Stimulated activated effector memory CD8-positive, alpha-beta T cell treated with anti-CD3 and anti-CD28 coated beads, Interleukin-12 subunit alpha, Interleukin-12 subunit beta, amount 100 ng/mL, for 72 hours (primary cell): Measurements from ENCODE around the gene RBFOX1.

Experiments used
- ATAC-seq: fragments of 150-1000 bp; cut with Tn5 transposase; 2 replicates; pipeline ENCODE4 v1.10.0; 2021
- DNase-seq, 2 donors: peaks; one replicate each; pipeline ENCODE4 v3.0.0; 2021 to 2022; ENCODE audit warnings: low spot score in 2 of 2
- H3K27ac Mint-ChIP-seq: one replicate; pipeline ENCODE4 v1.8.0; 2022; ENCODE audit warnings: mild to moderate bottlenecking, mixed read lengths
- H3K36me3 Mint-ChIP-seq: one replicate; pipeline ENCODE4 v1.8.0; 2022; ENCODE audit warnings: mild to moderate bottlenecking, mixed read lengths
- H3K4me1 Mint-ChIP-seq: one replicate; pipeline ENCODE4 v1.8.0; 2022; ENCODE audit warnings: mixed read lengths
- H3K4me3 Mint-ChIP-seq: one replicate; pipeline ENCODE4 v1.8.0; 2022; ENCODE audit warnings: mild to moderate bottlenecking, mixed read lengths
- H3K9me3 Mint-ChIP-seq: one replicate; pipeline ENCODE4 v1.8.0; 2022; ENCODE audit warnings: mixed read lengths

RBFOX1 gene

DNA sequence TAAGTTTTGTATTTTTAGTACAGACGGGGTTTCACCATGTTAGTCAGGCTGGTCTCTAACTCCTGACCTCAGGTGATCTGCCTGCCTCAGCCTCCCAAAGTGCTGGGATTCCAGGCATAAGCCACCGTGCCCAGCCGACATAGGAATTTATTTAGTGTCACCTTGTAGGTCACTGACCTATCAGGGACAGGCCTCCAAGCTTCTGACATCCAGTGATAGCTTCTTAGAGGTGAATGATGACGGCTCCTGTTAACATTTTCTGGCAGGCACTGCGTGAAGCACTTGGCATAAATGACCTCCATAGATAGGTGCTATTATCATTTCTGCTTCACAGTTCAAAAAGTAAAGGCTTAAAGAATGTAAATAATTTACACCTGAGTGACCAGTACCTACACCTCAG, 71.6 kb downstream of the RBFOX1 start:
- H3K9me3 Mint-ChIP-seq, result peaks cover 4% of the 10 kb centered on the region
- H3K27ac Mint-ChIP-seq, result no peak overlapping the region
- no peaks in the 10 kb centered on the region for H3K4me1 Mint-ChIP-seq
- no peak for ATAC-seq
- DNase-seq, result no peak
- no peak overlapping the region for H3K4me3 Mint-ChIP-seq
- no peaks in the 10 kb centered on the region for H3K36me3 Mint-ChIP-seq

DNA sequence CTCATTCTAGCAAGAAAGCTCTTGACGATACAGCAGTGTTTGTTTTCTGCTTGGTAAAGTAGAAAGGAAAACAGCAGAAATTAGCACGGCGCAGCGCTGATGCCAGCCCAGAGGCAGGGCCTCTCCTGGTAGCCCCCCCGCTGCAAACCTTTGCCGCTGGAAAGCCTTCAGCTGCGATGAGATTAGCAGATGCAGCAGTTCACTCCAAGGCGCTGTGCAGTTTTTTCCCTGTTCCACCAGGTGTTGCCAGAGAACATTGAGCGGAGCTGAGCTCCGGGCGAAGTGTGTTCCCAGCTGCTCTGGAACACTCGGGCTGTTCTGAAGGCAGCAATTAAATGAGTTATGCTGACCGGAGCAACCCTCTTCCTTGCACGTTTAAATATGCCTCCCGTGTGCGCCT, 72.5 kb downstream of the RBFOX1 start:
- Mint-ChIP-seq H3K4me1 (no peaks in the 10 kb centered on the region), H3K4me3 (no peak overlapping the region), H3K36me3 (no peaks in the 10 kb centered on the region), H3K27ac (no peak overlapping the region), H3K9me3 (peaks cover 4% of the 10 kb centered on the region)
- DNase-seq (no peak), ATAC-seq (no peak)

DNA sequence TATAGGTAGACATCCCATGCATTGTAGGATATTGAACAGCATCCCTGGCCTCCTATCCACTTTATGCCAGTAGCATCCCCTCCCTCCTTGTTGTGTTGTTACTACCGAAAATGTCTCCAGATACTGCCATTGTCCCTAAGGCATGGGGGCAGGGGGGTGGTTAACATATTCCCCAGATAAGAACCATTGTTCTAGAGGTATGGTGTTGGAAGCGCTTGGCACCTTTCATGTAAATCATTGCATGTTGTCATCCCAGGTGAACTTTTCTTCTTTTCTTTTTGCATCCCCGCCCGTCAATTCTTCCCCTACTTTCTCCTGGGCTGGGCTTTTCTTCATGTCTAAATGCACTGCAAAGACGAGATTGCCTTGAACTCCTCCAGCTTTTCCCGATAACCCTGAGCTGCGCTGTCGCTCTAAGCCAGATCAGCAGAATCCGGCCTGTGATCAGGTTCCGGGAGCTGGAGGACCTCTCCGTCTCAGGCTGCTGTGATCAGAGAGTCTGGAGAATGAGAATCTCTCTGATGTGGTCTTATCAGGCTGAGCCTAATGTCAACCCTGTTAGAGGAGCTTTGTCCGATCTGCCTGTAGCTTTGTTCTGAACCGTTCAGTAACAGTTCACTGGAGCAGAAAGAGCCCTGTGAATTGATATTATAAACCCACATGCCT, 76.2 kb downstream of the RBFOX1 start:
- H3K4me1 Mint-ChIP-seq, result no peaks in the 10 kb centered on the region
- no peak for ATAC-seq

DNA sequence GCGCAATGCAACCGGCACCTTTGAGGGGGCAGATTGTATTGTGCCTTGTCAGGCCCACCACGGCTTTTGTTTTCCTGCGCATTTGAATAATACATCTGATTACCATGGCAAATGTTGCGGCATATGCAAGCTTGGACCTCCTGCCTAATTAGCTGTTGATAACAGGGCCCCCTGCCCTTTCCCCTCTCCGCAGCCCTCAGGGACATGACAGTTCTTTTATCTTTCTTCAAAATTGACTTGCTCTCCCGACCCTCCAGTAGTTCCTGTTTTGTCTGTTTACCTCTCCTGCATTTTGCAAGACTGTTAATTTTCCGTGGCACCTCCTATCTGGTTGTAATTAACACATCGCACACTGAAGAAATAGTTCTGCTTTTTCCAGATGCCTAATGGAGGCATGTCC, 86.8 kb downstream of the RBFOX1 start:
- Mint-ChIP-seq H3K27ac (no peak overlapping the region), H3K9me3 (peaks cover 22% of the 10 kb centered on the region), H3K4me1 (no peaks in the 10 kb centered on the region), H3K4me3 (no peak overlapping the region), H3K36me3 (no peaks in the 10 kb centered on the region)
- ATAC-seq, result no peak
- no peak for DNase-seq

More for the DNA sequence above, 76.2 kb downstream of the RBFOX1 start:
- Mint-ChIP-seq H3K4me3 (no peak overlapping the region), H3K9me3 (peaks cover 6% of the 10 kb centered on the region), H3K36me3 (no peaks in the 10 kb centered on the region), H3K27ac (no peak overlapping the region)
- no peak for DNase-seq

DNA sequence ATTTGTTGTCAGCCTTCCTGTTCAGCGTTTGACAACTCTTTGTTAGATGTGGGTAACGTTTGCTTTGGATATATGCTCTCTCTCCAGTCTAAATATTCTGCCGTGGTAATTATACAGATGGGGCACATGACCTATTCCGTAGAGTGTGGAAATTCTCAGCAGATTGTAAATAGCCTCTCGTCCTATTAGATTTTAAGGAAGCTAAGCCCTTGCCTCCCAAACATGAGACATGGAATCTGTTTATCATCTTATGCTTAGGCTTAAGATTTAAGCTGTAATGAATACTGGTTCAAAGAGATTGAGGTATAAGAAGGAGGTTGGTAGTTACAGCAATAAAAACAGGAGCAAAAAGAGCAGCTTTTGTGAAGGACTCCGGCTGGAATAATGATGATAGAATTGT, 87.4 kb downstream of the RBFOX1 start:
- Mint-ChIP-seq H3K27ac (no peak overlapping the region), H3K9me3 (peaks cover 22% of the 10 kb centered on the region), H3K4me1 (no peaks in the 10 kb centered on the region), H3K36me3 (no peaks in the 10 kb centered on the region), H3K4me3 (no peak overlapping the region)
- DNase-seq (no peak), ATAC-seq (no peak)

DNA sequence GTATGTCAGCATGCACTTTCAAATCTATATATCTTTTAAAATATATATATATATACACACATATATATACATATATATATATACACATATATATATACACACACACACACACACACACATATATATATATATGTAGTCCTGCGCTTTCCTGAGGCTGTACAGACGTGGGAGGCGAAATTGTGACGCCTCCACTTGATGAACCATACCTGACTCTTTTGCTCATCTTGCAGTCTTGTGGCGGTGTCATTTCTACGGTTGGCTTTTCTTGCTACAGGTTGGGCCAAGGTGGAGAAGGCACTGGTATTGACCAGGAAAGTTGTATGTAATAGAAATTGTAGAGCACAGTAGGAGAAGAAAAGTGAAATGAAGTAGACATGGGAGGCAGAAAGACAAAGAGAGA, 88.2 kb downstream of the RBFOX1 start:
- no peak for DNase-seq
- Mint-ChIP-seq H3K4me3 (no peak overlapping the region), H3K4me1 (no peaks in the 10 kb centered on the region), H3K27ac (no peak overlapping the region), H3K9me3 (peaks cover 26% of the 10 kb centered on the region), H3K36me3 (no peaks in the 10 kb centered on the region)
- ATAC-seq, result no peak

DNA sequence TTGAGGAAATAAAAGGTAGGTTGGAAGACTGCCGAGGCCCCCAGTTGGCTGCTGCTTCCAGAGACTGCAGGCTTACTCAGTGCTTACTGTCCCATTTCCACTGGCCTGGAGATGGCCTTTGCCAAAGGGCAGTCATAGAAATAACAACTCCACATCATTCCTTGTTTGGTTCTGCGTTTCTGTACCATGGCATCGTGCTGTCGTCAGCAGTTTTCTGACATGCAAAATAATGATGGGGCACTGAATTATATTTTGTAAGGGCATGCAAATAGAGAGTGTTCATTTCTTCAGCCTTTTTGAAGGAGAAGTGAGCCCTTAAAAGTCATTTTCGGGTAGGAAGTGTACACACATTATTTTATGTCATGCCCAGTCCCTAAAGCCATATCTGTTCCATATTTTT, 88.9 kb downstream of the RBFOX1 start:
- no peak for ATAC-seq
- no peak for DNase-seq
- no peak overlapping the region for H3K4me3 Mint-ChIP-seq
- H3K27ac Mint-ChIP-seq, result no peak overlapping the region
- no peaks in the 10 kb centered on the region for H3K36me3 Mint-ChIP-seq
- H3K4me1 Mint-ChIP-seq, result no peaks in the 10 kb centered on the region
- peaks cover 24% of the 10 kb centered on the region for H3K9me3 Mint-ChIP-seq

DNA sequence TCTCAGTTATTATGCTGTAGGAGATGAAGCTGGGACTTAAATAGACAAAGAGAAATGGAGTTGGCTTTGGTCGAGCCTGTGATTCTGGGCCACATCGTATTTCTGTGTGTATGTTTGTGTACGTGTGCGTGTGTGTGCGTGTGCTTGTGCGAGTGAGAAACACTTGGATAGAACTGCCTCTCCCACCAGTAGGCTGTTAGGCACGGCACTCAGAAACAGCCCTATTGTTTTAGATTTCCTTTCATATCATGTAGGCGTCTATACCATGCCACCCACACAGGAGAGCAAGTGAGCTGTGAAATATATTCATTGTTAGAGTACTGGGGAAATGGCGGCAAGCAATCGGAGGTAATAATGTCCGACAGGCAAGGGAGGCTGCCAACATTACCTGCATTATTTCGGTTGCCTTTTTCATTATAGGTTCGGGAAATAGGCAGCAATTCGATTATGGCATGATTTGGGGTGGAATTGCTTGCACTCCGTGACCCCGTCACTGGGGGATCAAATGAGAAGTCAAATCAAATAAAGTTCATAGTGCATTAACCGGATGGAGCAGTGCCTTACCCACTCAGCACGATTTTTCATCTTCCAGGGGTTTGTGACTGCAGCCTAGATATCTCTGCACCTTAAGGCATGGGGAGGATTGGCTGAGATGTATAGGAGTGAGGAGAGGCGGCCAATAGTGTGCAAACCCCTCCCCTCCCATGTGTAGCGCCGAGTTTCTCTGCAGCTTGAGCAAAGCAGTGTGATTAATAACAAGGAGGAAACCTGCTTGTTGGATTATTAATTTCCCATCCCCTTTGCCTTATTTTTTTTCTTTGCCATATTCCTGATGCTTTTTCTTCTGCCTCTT, 89.6 kb downstream of the RBFOX1 start:
- H3K4me3 Mint-ChIP-seq, result no peak overlapping the region
- no peaks in the 10 kb centered on the region for H3K36me3 Mint-ChIP-seq
- DNase-seq (no peak), ATAC-seq (no peak)
- no peaks in the 10 kb centered on the region for H3K4me1 Mint-ChIP-seq
- H3K9me3 Mint-ChIP-seq, result peaks cover 24% of the 10 kb centered on the region
- H3K27ac Mint-ChIP-seq, result no peak overlapping the region

DNA sequence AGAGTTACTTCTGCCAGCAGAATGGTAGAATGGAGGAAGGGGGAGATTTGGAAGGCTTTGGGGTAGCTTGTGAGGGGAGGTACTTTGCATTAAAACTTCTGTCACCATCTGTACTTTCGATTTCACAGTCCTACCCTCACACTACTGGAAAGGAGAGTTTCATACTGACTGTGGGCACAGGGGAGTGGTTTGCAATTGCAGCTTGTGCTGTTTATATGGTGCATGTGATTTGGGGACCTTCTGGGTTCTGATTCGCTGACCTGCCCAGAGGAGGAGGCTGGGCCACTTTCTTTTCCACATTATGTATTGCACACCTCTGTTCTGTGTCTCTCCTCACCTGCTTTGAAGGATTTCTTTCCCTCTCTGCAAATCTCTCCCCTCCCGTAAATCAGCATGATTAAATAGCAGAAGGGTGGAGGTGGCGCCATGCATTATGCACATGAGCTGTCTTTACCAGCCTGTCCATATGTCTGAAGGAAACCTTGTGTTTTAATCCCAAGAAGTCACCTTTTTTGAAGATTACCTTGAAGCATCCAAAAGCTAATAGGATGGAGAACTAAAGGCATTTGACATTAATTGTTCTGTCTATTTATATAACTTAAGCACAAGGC, 90.9 kb downstream of the RBFOX1 start:
- H3K9me3 Mint-ChIP-seq, result peaks cover 24% of the 10 kb centered on the region
- no peak for ATAC-seq
- H3K27ac Mint-ChIP-seq, result no peak overlapping the region

DNA sequence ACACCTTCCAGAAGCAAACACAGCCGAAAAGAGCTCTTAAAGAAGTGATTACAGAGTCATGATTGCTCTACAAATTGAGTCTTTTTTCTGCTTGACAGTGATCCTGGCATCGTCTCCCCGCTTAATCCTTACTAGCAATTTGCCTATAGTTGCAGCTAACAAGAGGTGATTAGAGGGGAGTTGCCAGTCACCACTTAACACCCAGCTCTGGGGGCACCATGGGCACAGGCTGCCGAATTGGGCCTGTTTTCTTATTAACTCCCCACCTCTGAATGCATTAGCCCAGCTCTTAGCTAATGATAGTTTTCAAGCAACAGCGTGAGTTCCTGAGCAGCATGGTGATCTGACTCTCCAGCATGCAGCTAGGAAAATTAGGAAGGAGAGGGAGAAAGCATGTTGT, 93.5 kb downstream of the RBFOX1 start:
- ATAC-seq (no peak), DNase-seq (no peak)
- H3K9me3 Mint-ChIP-seq, result peaks cover 21% of the 10 kb centered on the region
- H3K4me1 Mint-ChIP-seq, result no peaks in the 10 kb centered on the region
- no peak overlapping the region for H3K27ac Mint-ChIP-seq
- no peaks in the 10 kb centered on the region for H3K36me3 Mint-ChIP-seq
- H3K4me3 Mint-ChIP-seq, result no peak overlapping the region

More for the DNA sequence above, 90.9 kb downstream of the RBFOX1 start:
- Mint-ChIP-seq H3K36me3 (no peaks in the 10 kb centered on the region), H3K4me1 (no peaks in the 10 kb centered on the region), H3K4me3 (no peak overlapping the region)
- no peak for DNase-seq

DNA sequence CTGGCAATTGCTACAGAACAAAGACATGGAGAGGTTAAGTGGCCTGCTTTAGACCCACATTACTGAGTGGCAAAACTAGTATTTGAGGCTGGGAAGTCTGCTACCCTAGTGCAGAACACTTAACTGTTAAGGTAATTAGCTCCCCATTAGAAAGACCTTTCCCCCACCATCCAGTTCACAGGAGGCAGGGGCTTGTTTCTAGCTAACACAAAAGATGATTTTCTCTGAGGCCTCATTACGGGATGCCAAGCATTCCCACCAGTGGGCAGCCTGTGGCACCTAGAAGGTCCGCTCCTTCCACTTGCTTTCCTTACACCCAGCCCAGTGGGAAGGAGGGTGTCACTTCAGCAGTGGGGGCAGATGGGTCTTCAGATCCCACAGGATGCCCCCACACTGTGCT, 99.1 kb downstream of the RBFOX1 start:
- DNase-seq, result no peak
- ATAC-seq, result no peak
- Mint-ChIP-seq H3K4me3 (no peak overlapping the region), H3K36me3 (no peaks in the 10 kb centered on the region), H3K4me1 (no peaks in the 10 kb centered on the region), H3K9me3 (peaks cover 14% of the 10 kb centered on the region), H3K27ac (no peak overlapping the region)

DNA sequence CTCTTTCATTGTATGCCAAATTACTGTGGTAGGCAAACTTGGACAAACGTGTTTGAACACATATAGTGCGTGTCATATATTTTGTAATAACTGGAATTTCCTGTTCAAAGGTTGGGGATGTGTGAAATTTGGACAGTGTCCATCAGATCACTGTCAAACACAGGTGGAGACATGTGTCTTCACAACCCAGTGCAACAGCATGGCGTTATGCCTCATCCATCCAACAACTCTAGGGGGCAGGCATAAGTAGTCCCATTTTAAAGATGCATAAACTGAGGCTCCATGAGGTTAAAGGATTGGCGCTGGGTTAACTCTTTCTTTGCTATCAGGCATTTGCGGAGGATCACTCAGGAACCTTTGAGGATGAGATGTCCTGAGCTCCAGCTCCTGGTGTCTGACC, 103.7 kb downstream of the RBFOX1 start:
- Mint-ChIP-seq H3K36me3 (no peaks in the 10 kb centered on the region), H3K27ac (no peak overlapping the region), H3K4me3 (no peak overlapping the region), H3K9me3 (peaks cover 9% of the 10 kb centered on the region), H3K4me1 (no peaks in the 10 kb centered on the region)
- ATAC-seq, result no peak
- DNase-seq, result no peak

DNA sequence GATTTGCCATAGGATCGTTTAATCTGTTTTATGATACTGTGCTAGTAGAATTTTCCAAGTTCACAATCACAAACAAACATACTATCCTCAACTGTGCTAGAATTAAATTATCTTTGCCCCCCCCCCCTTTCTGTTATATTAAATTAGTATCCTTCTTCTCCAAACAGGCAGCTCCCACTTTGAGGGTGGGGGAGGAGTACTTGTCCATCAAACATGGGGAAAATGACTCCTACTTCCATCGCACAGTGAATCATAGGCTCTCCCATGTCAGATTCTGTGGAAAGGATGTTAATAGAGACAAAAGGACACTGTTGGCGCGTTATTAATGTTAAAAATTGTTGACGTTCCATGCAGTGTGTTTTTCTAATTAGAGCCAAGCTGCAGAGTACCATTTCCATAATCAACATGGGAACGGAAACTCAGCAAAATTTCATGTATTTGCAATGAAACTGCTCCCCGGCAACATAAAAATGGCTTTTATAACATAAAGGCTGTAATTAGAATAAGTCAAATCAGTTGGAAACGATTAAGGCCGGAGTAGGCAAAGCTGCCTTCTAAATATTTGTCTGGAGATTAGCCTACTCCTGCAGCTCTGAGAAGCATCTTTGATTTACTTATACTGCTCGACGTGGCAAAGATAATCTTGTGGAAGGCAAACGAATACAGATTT, 104.6 kb downstream of the RBFOX1 start:
- no peaks in the 10 kb centered on the region for H3K36me3 Mint-ChIP-seq
- no peak overlapping the region for H3K27ac Mint-ChIP-seq
- DNase-seq (no peak), ATAC-seq (no peak)
- H3K9me3 Mint-ChIP-seq, result peaks cover 11% of the 10 kb centered on the region
- H3K4me3 Mint-ChIP-seq, result no peak overlapping the region
- H3K4me1 Mint-ChIP-seq, result no peaks in the 10 kb centered on the region

DNA sequence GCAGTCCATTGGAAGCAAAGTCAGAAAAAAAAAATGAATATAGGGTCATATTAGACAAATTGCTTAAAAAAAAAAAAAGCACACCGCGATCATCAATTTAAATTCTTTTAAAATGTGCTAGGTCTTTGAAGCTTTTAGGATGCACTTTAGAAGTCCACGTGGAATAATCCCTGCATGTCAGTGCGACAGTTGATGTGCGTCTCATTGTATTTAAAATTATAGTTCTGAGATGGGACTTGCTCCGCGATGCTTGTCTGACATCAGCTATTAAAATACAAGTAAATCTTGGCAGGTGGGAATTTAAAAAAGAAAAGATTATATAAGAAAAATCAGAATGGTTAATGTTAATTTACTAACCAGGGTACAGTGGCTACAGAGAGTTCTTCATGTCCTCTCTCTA, 105.2 kb downstream of the RBFOX1 start:
- no peak overlapping the region for H3K4me3 Mint-ChIP-seq
- H3K27ac Mint-ChIP-seq, result no peak overlapping the region
- no peak for ATAC-seq
- no peak for DNase-seq
- peaks cover 14% of the 10 kb centered on the region for H3K9me3 Mint-ChIP-seq
- H3K36me3 Mint-ChIP-seq, result no peaks in the 10 kb centered on the region
- no peaks in the 10 kb centered on the region for H3K4me1 Mint-ChIP-seq

DNA sequence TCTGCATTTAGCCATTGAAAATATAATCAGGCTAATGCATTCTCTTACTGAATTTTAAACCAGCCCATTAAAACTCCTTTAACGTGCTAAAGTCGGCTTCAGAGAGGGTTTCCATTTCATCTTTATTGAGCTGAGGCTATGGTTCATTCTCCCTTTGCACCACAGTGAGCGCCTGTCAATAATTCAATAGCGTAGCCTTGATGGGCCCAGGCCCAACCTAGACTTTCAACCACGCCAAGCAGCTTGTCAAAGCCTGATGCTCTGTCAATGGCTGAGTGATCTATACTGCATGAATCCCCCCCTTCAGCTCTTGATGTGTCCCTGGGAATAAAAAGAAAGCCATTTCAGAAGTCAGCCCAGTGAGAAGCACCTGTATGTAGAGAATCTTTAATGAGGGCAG, 106.0 kb downstream of the RBFOX1 start:
- Mint-ChIP-seq H3K27ac (no peak overlapping the region), H3K9me3 (peaks cover 14% of the 10 kb centered on the region), H3K36me3 (no peaks in the 10 kb centered on the region), H3K4me1 (no peaks in the 10 kb centered on the region), H3K4me3 (no peak overlapping the region)
- ATAC-seq (no peak), DNase-seq (no peak)
